HepG2 (cell line): ENCODE data around the gene ZSWIM7. TPM values are rescaled to one million over a fixed set of nuclear protein-coding genes. Genes with fewer than 3 reads are reported as not detected.

Experiments used
- ARID2 ChIP-seq: sonication (generic); formaldehyde crosslinking; IDR thresholded peaks from 2 replicates; pipeline ENCODE4 v1.8.1; 2022; ENCODE audit warnings: mild to moderate bottlenecking, missing genetic modification reagents, borderline replicate concordance
- HDAC6 ChIP-seq: fragments of 200-600 bp; sonication (generic); IDR thresholded peaks from 2 replicates; pipeline ENCODE4 v1.7.0; 2017; ENCODE audit warnings: mild to moderate bottlenecking, antibody characterized with exemption, low read length, low read depth
- KDM6A ChIP-seq: IDR thresholded peaks from 2 replicates; pipeline ENCODE4 v1.6.1; 2016; ENCODE audit warnings: low read depth
- LCORL ChIP-seq, 2 experiments: fragments of 450-650 bp in 1 of 2; sonication (generic) in 1 of 2; formaldehyde crosslinking in 1 of 2; IDR thresholded peaks; 2 replicates each; pipeline versions ENCODE4 v1.5.0 to v1.6.1; 2017 to 2020; ENCODE audit warnings: antibody characterized with exemption in 1 of 2, missing genetic modification reagents in 1 of 2
- MZF1 ChIP-seq: sonication (generic); formaldehyde crosslinking; IDR thresholded peaks from 2 replicates; pipeline ENCODE4 v1.8.1; 2023; ENCODE audit warnings: mild to moderate bottlenecking, missing genetic modification reagents, borderline replicate concordance
- RCOR2 ChIP-seq: IDR thresholded peaks from 2 replicates; pipeline ENCODE4 v1.6.1; 2016; ENCODE audit warnings: missing biosample characterization, missing genetic modification reagents
- REXO4 ChIP-seq: sonication (generic); formaldehyde crosslinking; IDR thresholded peaks from 2 replicates; pipeline ENCODE4 v1.8.0; 2022; ENCODE audit warnings: missing genetic modification reagents, mild to moderate bottlenecking, borderline replicate concordance
- SATB2 ChIP-seq: sonication (generic); formaldehyde crosslinking; IDR thresholded peaks from 2 replicates; pipeline ENCODE4 v1.5.0; 2020; ENCODE audit warnings: missing genetic modification reagents
- SOX5 ChIP-seq: IDR thresholded peaks from 2 replicates; pipeline ENCODE4 v1.6.1; 2016; ENCODE audit warnings: borderline replicate concordance
- SP1 ChIP-seq, 2 experiments: fragments of 450-650 bp in 1 of 2; sonication (generic) in 1 of 2; formaldehyde crosslinking in 1 of 2; IDR thresholded peaks; 2 replicates each; pipeline versions ENCODE4 v1.4.0 to v1.6.1; 2016 to 2020; ENCODE audit warnings: missing genetic modification reagents in 1 of 2
- THRA ChIP-seq: sonication (generic); formaldehyde crosslinking; IDR thresholded peaks from 2 replicates; pipeline ENCODE4 v1.4.0; 2020; ENCODE audit warnings: missing genetic modification reagents, borderline replicate concordance
- TRIM22 ChIP-seq: fragments of 450-650 bp; IDR thresholded peaks from 2 replicates; pipeline ENCODE4 v1.6.1; 2017
- ZBTB49 ChIP-seq: sonication (generic); formaldehyde crosslinking; IDR thresholded peaks from 2 replicates; pipeline ENCODE4 v1.4.0; 2020; ENCODE audit warnings: missing genetic modification reagents, borderline replicate concordance
- ZHX1 ChIP-seq: sonication (generic); formaldehyde crosslinking; IDR thresholded peaks from 2 replicates; pipeline ENCODE4 v1.8.1; 2022; ENCODE audit warnings: low read depth, mild to moderate bottlenecking, missing genetic modification reagents
- ZNF256 ChIP-seq: sonication (generic); formaldehyde crosslinking; conservative IDR thresholded peaks from 2 replicates; pipeline ENCODE4 v1.4.0; 2020; ENCODE audit warnings: missing genetic modification reagents
- ZNF33A ChIP-seq: sonication (generic); formaldehyde crosslinking; IDR thresholded peaks from 2 replicates; pipeline ENCODE4 v1.5.1; 2020; ENCODE audit warnings: missing genetic modification reagents, mild to moderate bottlenecking, moderate library complexity, borderline replicate concordance
- ZNF501 ChIP-seq: sonication (generic); formaldehyde crosslinking; IDR thresholded peaks from 2 replicates; pipeline ENCODE4 v1.5.1; 2020; ENCODE audit warnings: mild to moderate bottlenecking, moderate library complexity, missing genetic modification reagents
- ZNF589 ChIP-seq: sonication (generic); formaldehyde crosslinking; conservative IDR thresholded peaks from 2 replicates; pipeline ENCODE4 v1.8.0; 2022; ENCODE audit warnings: mild to moderate bottlenecking, moderate library complexity, missing genetic modification reagents
- ZNF747 ChIP-seq: sonication (generic); formaldehyde crosslinking; IDR thresholded peaks from 2 replicates; pipeline ENCODE4 v1.8.1; 2023; ENCODE audit warnings: missing genetic modification reagents, mild to moderate bottlenecking, borderline replicate concordance
- ZNF780A ChIP-seq: sonication (generic); formaldehyde crosslinking; IDR thresholded peaks from 2 replicates; pipeline ENCODE4 v1.8.0; 2022; ENCODE audit warnings: mild to moderate bottlenecking, missing genetic modification reagents, moderate library complexity
- ZNF878 ChIP-seq: sonication (generic); formaldehyde crosslinking; IDR thresholded peaks from 2 replicates; pipeline ENCODE4 v1.8.1; 2023; ENCODE audit warnings: mild to moderate bottlenecking, missing genetic modification reagents, moderate library complexity
- polyA plus RNA-seq, 8 experiments: library from polyadenylated mRNA; depleted of rRNA in 3 of 8; stranded (reverse) in 7 of 8; unstranded in 1 of 8; fragments of >200 nt; fragmentation: Illumina TruSeq in 4 of 8; extraction: Trizol in 4 of 8; gene quantifications; 2 replicates each; pipeline versions ENCODE4 v1.2.1 to v1.2.3, GENCODE V29; 2011 to 2016; ENCODE audit warnings: low read depth in 4 of 8, missing spikeins in 1 of 8, mixed read lengths in 1 of 8; ENCODE audit not compliant: insufficient read depth in 1 of 8
- total RNA-seq, 5 experiments: library from RNA; depleted of rRNA; stranded (reverse); fragments of >200 nt; fragmentation: Illumina TruSeq; extraction: Trizol; gene quantifications; 2 replicates each; pipeline ENCODE4 v1.2.3, GENCODE V29; 2016; ENCODE audit warnings: low read depth in 1 of 5

The ZSWIM7 gene
- total and polyA plus RNA-seq, 2 of the 13 experiments (the other 11 are each of a cell fraction or from before 2014, with no cell fraction given): 13.1 to 28.1 TPM

- TF ChIP-seq THRA (CRISPR knock-in tag) (peak; percentile 84; the same call in 1 of the 2 replicates), ZNF780A (peak; percentile 97; the same call in 1 of the 2 replicates), TRIM22 (no peak), LCORL (IDR thresholded peaks at IDR 0.05) (no peak), LCORL (CRISPR knock-in tag; IDR thresholded peaks at IDR 0.05) (peak; percentile 85), ZNF589 (CRISPR knock-in tag) (peak; percentile 99), ZNF33A (CRISPR knock-in tag) (no peak), ZBTB49 (CRISPR knock-in tag) (no peak), SOX5 (CRISPR knock-in tag) (peak; percentile 76; the same call in 1 of the 2 replicates), ZNF501 (0 out of 2 replicates have a peak, but pooled peaks have one; percentile 79), RCOR2 (CRISPR knock-in tag) (no peak; the same call in 1 of the 2 replicates), REXO4 (CRISPR knock-in tag) (no peak), HDAC6 (no peak), ZNF747 (peak; percentile 98), ARID2 (no peak), SATB2 (no peak), KDM6A (CRISPR knock-in tag) (peak; percentile 36; the same call in 1 of the 2 replicates), ZNF878 (peak; percentile 84; the same call in 1 of the 2 replicates), ZNF256 (no peak), SP1 (IDR thresholded peaks at IDR 0.05) (no peak), SP1 (CRISPR knock-in tag; IDR thresholded peaks at IDR 0.05) (peak; percentile 94), MZF1 (CRISPR knock-in tag) (no peak), ZHX1 (peak; percentile 100)
Measured at GRCh38 chr17:15999141-15999973, at the start of gene ZSWIM7, which contains the start of gene TTC19 (continued).
